Measurements from ENCODE around the gene KRTAP10-1. TPM values are rescaled to one million over a fixed set of nuclear protein-coding genes. Genes with fewer than 3 reads are reported as not detected.

Gene KRTAP10-1, protein sequence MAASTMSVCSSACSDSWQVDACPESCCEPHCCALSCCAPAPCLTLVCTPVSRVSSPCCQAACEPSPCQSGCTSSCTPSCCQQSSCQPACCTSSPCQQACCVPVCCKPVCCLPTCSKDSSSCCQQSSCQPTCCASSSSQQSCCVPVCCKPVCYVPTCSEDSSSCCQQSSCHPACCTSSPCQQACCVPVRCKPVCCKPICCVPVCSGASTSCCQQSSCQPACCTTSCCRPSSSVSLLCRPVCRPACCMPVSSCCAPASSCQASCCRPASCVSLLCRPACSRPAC
- not detected for total RNA-seq
- not detected for polyA plus RNA-seq

DNA sequence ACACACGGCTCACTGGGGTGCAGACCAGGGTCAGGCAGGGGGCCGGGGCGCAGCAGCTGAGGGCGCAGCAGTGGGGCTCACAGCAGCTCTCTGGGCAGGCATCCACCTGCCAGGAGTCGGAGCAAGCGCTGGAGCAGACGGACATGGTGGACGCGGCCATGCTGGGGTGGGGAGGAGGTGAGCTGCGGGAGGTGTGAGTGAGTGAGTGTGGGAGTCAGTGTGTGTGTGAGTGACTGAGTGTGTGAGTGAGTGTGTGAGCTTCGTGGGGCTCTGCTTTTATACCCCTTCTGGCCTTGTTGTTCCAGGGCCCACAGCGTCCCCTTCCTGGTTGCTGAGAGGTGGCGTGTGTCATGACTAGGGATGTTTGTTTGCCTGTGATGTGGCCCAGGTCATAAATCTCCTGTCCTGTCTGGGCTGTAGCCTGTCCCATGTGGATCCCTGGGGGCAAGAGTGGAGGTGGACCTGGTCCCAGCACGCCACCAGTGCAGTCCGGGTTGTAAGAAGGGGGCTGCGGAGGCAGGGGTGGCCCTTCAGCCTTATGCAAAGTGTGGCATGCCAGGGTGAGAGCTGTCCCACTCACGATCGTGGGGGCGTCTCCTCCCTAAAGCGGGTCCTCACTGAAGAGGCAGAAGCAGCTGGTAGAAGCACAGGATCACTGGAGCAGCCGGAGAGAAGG is at the start of gene KRTAP10-1:
TSS of gene KRTAP10-1 (minus strand) at position 205 of the 676 bp plus-strand sequence. CDS start at position 160, 45 bp downstream.
- H3K36me3 ChIP-seq (ENCODE audit: control insufficient read depth in 4 of 4, insufficient read depth in 3 of 4, low read depth in 1 of 4, low read length in 3 of 4), result no peaks in the 10 kb centered on the region
- 77% methylated on average over 21 of the region's 21 CpGs for WGBS
- TF ChIP-seq SP1 (IDR thresholded peaks at IDR 0.05), result no peak
- no peak for TF ChIP-seq EGR1 (IDR thresholded peaks at IDR 0.05; ENCODE audit: low read depth in 2 of 2)
- TF ChIP-seq RAD21 (IDR thresholded peaks at IDR 0.05), result no peak
- no peak for TF ChIP-seq HNF4A (conservative IDR thresholded peaks at IDR 0.05)
- no peak for TF ChIP-seq FOXA2 (IDR thresholded peaks at IDR 0.05)
- no peak for TF ChIP-seq NR2F2 (IDR thresholded peaks at IDR 0.05)
- H3K27me3 ChIP-seq (ENCODE audit: control insufficient read depth in 4 of 4, insufficient read depth in 4 of 4, low read length in 3 of 4), result no peaks in the 10 kb centered on the region
- no peak within 1 kb of the TSS for H3K9ac ChIP-seq (ENCODE audit: low read depth in 1 of 2, low read length in 2 of 2)
- no peak within 1 kb of the TSS for H3K27ac ChIP-seq (ENCODE audit: low read depth in 1 of 2, low read length in 2 of 2)
- DNase-seq (ENCODE audit: low spot score), result peak; percentile 13
- no peaks in the 10 kb centered on the region for H3K4me1 ChIP-seq (ENCODE audit: control insufficient read depth in 4 of 4, insufficient read depth in 4 of 4, low read length in 3 of 4)
- no peaks in the 10 kb centered on the region for H3K9me3 ChIP-seq (ENCODE audit: control insufficient read depth in 4 of 4, low read length in 3 of 4)
- no peak within 1 kb of the TSS for H3K4me3 ChIP-seq (ENCODE audit: low read depth in 1 of 3, low read length in 3 of 3)

DNA sequence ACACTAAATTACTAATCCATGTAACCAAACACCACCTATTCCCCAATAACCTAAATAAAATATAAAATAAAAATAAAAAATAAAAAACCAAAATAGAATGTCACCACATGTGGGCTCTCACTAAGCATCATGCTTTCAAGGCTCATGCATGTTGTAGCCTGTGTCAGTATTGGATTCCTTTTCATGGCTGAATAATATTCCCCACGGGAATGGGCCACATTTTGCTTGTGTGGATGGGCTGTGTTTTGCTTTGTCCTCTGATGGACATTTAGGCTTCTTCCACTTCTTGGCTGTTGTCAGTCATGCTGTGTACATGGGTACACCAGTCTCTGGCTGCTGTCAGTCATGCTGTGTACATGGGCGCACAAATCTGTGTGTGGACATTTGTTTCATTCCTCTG is 49.1 kb upstream of the KRTAP10-1 start:
- Histone ChIP-seq H3K4me1 (ENCODE audit: control insufficient read depth in 4 of 4, insufficient read depth in 4 of 4, low read length in 3 of 4) (peaks cover 1 to 24% (median 15%) of the 10 kb centered on the region in 4 donors), H3K9me3 (ENCODE audit: control insufficient read depth in 4 of 4, low read length in 3 of 4) (peaks cover 0 to 6% (median 0%) of the 10 kb centered on the region in 4 donors), H3K27ac (ENCODE audit: low read depth in 1 of 2, low read length in 2 of 2) (no peak overlapping the region), H3K4me3 (ENCODE audit: low read depth in 1 of 3, low read length in 3 of 3) (no peak overlapping the region), H3K27me3 (ENCODE audit: control insufficient read depth in 4 of 4, insufficient read depth in 4 of 4, low read length in 3 of 4) (no peaks in the 10 kb centered on the region), H3K36me3 (ENCODE audit: control insufficient read depth in 4 of 4, insufficient read depth in 3 of 4, low read depth in 1 of 4, low read length in 3 of 4) (no peaks in the 10 kb centered on the region), H3K9ac (ENCODE audit: low read depth in 1 of 2, low read length in 2 of 2) (no peak overlapping the region)
- 95% methylated on average over 2 of the region's 2 CpGs for WGBS
- no peak for DNase-seq (ENCODE audit: low spot score)
- TF ChIP-seq, protein P1, sequence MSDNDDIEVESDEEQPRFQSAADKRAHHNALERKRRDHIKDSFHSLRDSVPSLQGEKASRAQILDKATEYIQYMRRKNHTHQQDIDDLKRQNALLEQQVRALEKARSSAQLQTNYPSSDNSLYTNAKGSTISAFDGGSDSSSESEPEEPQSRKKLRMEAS (IDR thresholded peaks at IDR 0.05), result no peak
- TF ChIP-seq YY1 (IDR thresholded peaks at IDR 0.05), result no peak
- TF ChIP-seq FOXA2 (IDR thresholded peaks at IDR 0.05), result no peak
- no peak for TF ChIP-seq HNF4A (conservative IDR thresholded peaks at IDR 0.05)
- no peak for TF ChIP-seq HNF4G (IDR thresholded peaks at IDR 0.05)
- TF ChIP-seq, protein P2, sequence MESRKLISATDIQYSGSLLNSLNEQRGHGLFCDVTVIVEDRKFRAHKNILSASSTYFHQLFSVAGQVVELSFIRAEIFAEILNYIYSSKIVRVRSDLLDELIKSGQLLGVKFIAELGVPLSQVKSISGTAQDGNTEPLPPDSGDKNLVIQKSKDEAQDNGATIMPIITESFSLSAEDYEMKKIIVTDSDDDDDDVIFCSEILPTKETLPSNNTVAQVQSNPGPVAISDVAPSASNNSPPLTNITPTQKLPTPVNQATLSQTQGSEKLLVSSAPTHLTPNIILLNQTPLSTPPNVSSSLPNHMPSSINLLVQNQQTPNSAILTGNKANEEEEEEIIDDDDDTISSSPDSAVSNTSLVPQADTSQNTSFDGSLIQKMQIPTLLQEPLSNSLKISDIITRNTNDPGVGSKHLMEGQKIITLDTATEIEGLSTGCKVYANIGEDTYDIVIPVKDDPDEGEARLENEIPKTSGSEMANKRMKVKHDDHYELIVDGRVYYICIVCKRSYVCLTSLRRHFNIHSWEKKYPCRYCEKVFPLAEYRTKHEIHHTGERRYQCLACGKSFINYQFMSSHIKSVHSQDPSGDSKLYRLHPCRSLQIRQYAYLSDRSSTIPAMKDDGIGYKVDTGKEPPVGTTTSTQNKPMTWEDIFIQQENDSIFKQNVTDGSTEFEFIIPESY (IDR thresholded peaks at IDR 0.05), result no peak
- no peak for TF ChIP-seq SP1 (IDR thresholded peaks at IDR 0.05)
- no peak for TF ChIP-seq GABPA (IDR thresholded peaks at IDR 0.05 in 1 of 2, conservative IDR thresholded peaks at IDR 0.05 in 1 of 2)
- TF ChIP-seq FOXA1 (IDR thresholded peaks at IDR 0.05), result no peak
- no peak for TF ChIP-seq NR2F2 (IDR thresholded peaks at IDR 0.05)
- TF ChIP-seq RAD21 (IDR thresholded peaks at IDR 0.05), result no peak
- TF ChIP-seq, protein P3, sequence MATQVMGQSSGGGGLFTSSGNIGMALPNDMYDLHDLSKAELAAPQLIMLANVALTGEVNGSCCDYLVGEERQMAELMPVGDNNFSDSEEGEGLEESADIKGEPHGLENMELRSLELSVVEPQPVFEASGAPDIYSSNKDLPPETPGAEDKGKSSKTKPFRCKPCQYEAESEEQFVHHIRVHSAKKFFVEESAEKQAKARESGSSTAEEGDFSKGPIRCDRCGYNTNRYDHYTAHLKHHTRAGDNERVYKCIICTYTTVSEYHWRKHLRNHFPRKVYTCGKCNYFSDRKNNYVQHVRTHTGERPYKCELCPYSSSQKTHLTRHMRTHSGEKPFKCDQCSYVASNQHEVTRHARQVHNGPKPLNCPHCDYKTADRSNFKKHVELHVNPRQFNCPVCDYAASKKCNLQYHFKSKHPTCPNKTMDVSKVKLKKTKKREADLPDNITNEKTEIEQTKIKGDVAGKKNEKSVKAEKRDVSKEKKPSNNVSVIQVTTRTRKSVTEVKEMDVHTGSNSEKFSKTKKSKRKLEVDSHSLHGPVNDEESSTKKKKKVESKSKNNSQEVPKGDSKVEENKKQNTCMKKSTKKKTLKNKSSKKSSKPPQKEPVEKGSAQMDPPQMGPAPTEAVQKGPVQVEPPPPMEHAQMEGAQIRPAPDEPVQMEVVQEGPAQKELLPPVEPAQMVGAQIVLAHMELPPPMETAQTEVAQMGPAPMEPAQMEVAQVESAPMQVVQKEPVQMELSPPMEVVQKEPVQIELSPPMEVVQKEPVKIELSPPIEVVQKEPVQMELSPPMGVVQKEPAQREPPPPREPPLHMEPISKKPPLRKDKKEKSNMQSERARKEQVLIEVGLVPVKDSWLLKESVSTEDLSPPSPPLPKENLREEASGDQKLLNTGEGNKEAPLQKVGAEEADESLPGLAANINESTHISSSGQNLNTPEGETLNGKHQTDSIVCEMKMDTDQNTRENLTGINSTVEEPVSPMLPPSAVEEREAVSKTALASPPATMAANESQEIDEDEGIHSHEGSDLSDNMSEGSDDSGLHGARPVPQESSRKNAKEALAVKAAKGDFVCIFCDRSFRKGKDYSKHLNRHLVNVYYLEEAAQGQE (IDR thresholded peaks at IDR 0.05), result no peak

All from liver (tissue), 9 donors.